GM12892 (cell line): ENCODE results near the gene CTDSP1.

ENCODE experiments used
- POLR2A ChIP-seq: IDR thresholded peaks from 2 replicates; pipeline ENCODE4 v1.6.1; 2011; ENCODE audit warnings: low read depth, low read length, control low read depth
- POLR2AphosphoS5 ChIP-seq: IDR thresholded peaks from 2 replicates; pipeline ENCODE4 v1.6.1; 2011; ENCODE audit warnings: low read depth, low read length, control low read depth

DNA sequence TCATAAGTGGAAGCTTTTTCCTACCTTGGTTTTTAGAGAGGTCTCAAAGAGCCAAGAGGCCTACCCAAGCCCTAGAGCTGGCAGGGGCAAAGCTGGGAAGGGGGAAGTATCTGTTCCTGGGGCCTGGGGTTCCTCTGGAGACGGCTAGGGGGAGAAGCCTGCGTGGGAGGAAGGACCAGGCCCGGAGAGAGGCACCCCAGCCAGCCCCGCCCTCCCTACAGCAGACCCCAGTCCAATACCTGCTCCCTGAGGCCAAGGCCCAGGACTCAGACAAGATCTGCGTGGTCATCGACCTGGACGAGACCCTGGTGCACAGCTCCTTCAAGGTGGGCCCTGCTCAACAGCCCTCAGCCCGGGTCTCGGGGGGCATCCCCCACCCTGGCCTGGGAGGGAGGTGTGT is 2.2 kb downstream of the CTDSP1 start:
- TF ChIP-seq POLR2A (no peak), POLR2AphosphoS5 (no peak)
